Stimulated activated CD4-positive, alpha-beta T cell treated with anti-CD3 and anti-CD28 coated beads, TNF-alpha, amount 100 ng/mL, for 1 hour (primary cell): Measurements from ENCODE around the gene DLG2.
"Not testable (repeated sequence)": the region's sequence is repeated elsewhere in the genome, so short reads cannot be mapped to it uniquely, and the experiment has no call there.

ENCODE experiments used
- DNase-seq, 3 donors: peaks; one replicate each; pipeline ENCODE4 v3.0.0-alpha.2; 2020; ENCODE audit warnings: low read depth in 3 of 3, low spot score in 1 of 3

DLG2 gene

GRCh38 chr11:85647078-85647477 is 19.9 kb upstream of the DLG2 start:
- no peak for DNase-seq

GRCh38 chr11:85643191-85643614 is 16.1 kb upstream of the DLG2 start:
- DNase-seq = no peak

- no peak for DNase-seq
These were observed 7.6 kb upstream of the DLG2 start for GRCh38 chr11:85634747-85635146.

- no peak for DNase-seq
These were observed 1.7 kb upstream of the DLG2 start for GRCh38 chr11:85628771-85629341.

GRCh38 chr11:85627998-85628770 is 1.0 kb upstream of the DLG2 start, which contains the start of gene TMEM126B:
TMEM126B (plus strand) TSS chr11:85628593; CDS start chr11:85628608, 15 bp downstream.
- DNase-seq = peak; percentile 83 to 87 (median 84)

GRCh38 chr11:85626496-85626895 is 648 bp downstream of the DLG2 start:
- no peak for DNase-seq

GRCh38 chr11:85620256-85620655 is 6.9 kb downstream of the DLG2 start:
- DNase-seq = no peak

GRCh38 chr11:85619499-85619898 is 7.6 kb downstream of the DLG2 start:
- DNase-seq = no peak

- DNase-seq = not testable (repeated sequence)
These were observed 15.5 kb downstream of the DLG2 start for GRCh38 chr11:85611643-85612042.

- DNase-seq = not testable (repeated sequence)
These were observed 17.9 kb downstream of the DLG2 start for GRCh38 chr11:85609286-85609685.

- DNase-seq = not testable (repeated sequence)
These were observed 18.5 kb downstream of the DLG2 start for GRCh38 chr11:85608621-85609020.

GRCh38 chr11:85606237-85606636 is 20.9 kb downstream of the DLG2 start:
- DNase-seq = not testable (repeated sequence)

GRCh38 chr11:85603220-85603619 is 23.9 kb downstream of the DLG2 start:
- DNase-seq = no peak

GRCh38 chr11:85602526-85603213 is 24.5 kb downstream of the DLG2 start:
- no peak for DNase-seq

- DNase-seq = no peak
These were observed 28.1 kb downstream of the DLG2 start for GRCh38 chr11:85599083-85599482.

- no peak for DNase-seq
These were observed 30.3 kb downstream of the DLG2 start for GRCh38 chr11:85596886-85597285.

- no peak for DNase-seq
These were observed 31.8 kb downstream of the DLG2 start for GRCh38 chr11:85595285-85595884.

- no peak for DNase-seq
These were observed 36.2 kb downstream of the DLG2 start for GRCh38 chr11:85590848-85591483.

- DNase-seq = no peak
These were observed 37.8 kb downstream of the DLG2 start for GRCh38 chr11:85589373-85589772.

- DNase-seq = no peak
These were observed 45.0 kb downstream of the DLG2 start for GRCh38 chr11:85582111-85582510.

GRCh38 chr11:85575388-85575787 is 51.8 kb downstream of the DLG2 start:
- DNase-seq = no peak
